22Rv1 (cell line): ENCODE measurements around the gene RO60.

Experiments used
- CTCF ChIP-seq: fragments of 450-650 bp; IDR thresholded peaks from 2 replicates; pipeline ENCODE4 v1.5.1; 2017; ENCODE audit warnings: mild to moderate bottlenecking
- ZFX ChIP-seq: fragments of 450-650 bp; IDR thresholded peaks from 2 replicates; pipeline ENCODE4 v1.6.1; 2017; ENCODE audit warnings: antibody characterized with exemption, borderline replicate concordance

GRCh38 chr1:193079187-193079586 lies 19.8 kb downstream of the RO60 start:
- TF ChIP-seq CTCF, result no peak
- no peak for TF ChIP-seq ZFX
